ENCODE results near the gene MYCBP2. TPM values are rescaled to one million over a fixed set of nuclear protein-coding genes. Genes with fewer than 3 reads are reported as not detected.
"Not testable (repeated sequence)": the region's sequence is repeated elsewhere in the genome, so short reads cannot be mapped to it uniquely, and the experiment has no call there.

MYCBP2 gene
- total RNA-seq, 6 experiments from 2014 or later: 52.7 to 66.3 (median 54.9) TPM

- H3K4me1 Mint-ChIP-seq (ENCODE audit: low read depth): no peaks in the 10 kb centered on the region
- no peak for DNase-seq
- H3K9me3 Mint-ChIP-seq: no peaks in the 10 kb centered on the region
- H3K27me3 Mint-ChIP-seq (ENCODE audit: insufficient read depth): no peaks in the 10 kb centered on the region
- peaks cover 8% of the 10 kb centered on the region; the same call in 1 of the 2 replicates for H3K36me3 Mint-ChIP-seq (ENCODE audit: low read depth)
- no peak for TF ChIP-seq CTCF (IDR thresholded peaks at IDR 0.05)
- H3K4me3 Mint-ChIP-seq: no peak overlapping the region
- no peak overlapping the region for H3K27ac Mint-ChIP-seq
Measured at GRCh38 chr13:77265336-77265735, 61.6 kb downstream of the MYCBP2 start.

GRCh38 chr13:77262198-77262597 lies 64.7 kb downstream of the MYCBP2 start:
- no peak overlapping the region for H3K27ac Mint-ChIP-seq
- H3K4me1 Mint-ChIP-seq (ENCODE audit: low read depth): no peaks in the 10 kb centered on the region
- DNase-seq: no peak
- TF ChIP-seq CTCF (IDR thresholded peaks at IDR 0.05): no peak
- no peaks in the 10 kb centered on the region for H3K27me3 Mint-ChIP-seq (ENCODE audit: insufficient read depth)
- H3K36me3 Mint-ChIP-seq (ENCODE audit: low read depth): peaks cover 12% of the 10 kb centered on the region; the same call in 1 of the 2 replicates
- H3K4me3 Mint-ChIP-seq: no peak overlapping the region
- no peaks in the 10 kb centered on the region for H3K9me3 Mint-ChIP-seq

GRCh38 chr13:77250975-77251374 lies 75.9 kb downstream of the MYCBP2 start:
- DNase-seq: no peak
- TF ChIP-seq CTCF (IDR thresholded peaks at IDR 0.05): no peak
- H3K4me3 Mint-ChIP-seq: no peak overlapping the region
- no peak overlapping the region for H3K27ac Mint-ChIP-seq
- no peaks in the 10 kb centered on the region for H3K4me1 Mint-ChIP-seq (ENCODE audit: low read depth)
- no peaks in the 10 kb centered on the region for H3K9me3 Mint-ChIP-seq
- H3K36me3 Mint-ChIP-seq (ENCODE audit: low read depth): peaks cover 20% of the 10 kb centered on the region
- no peaks in the 10 kb centered on the region for H3K27me3 Mint-ChIP-seq (ENCODE audit: insufficient read depth)

GRCh38 chr13:77245224-77245623 lies 81.7 kb downstream of the MYCBP2 start:
- H3K4me3 Mint-ChIP-seq; H3K27ac Mint-ChIP-seq; H3K9me3 Mint-ChIP-seq; H3K27me3 Mint-ChIP-seq (ENCODE audit: insufficient read depth); DNase-seq; H3K4me1 Mint-ChIP-seq (ENCODE audit: low read depth): not testable (repeated sequence)
- H3K36me3 Mint-ChIP-seq (ENCODE audit: low read depth): peaks cover 24% of the 10 kb centered on the region

GRCh38 chr13:77239312-77239711 lies 87.6 kb downstream of the MYCBP2 start:
- H3K36me3 Mint-ChIP-seq (ENCODE audit: low read depth): no peaks in the 10 kb centered on the region
- DNase-seq: no peak
- no peak overlapping the region for H3K4me3 Mint-ChIP-seq
- no peak for TF ChIP-seq CTCF (IDR thresholded peaks at IDR 0.05)
- no peaks in the 10 kb centered on the region for H3K27me3 Mint-ChIP-seq (ENCODE audit: insufficient read depth)
- no peaks in the 10 kb centered on the region for H3K4me1 Mint-ChIP-seq (ENCODE audit: low read depth)
- no peak overlapping the region for H3K27ac Mint-ChIP-seq
- H3K9me3 Mint-ChIP-seq: no peaks in the 10 kb centered on the region

GRCh38 chr13:77235456-77236022 lies 91.4 kb downstream of the MYCBP2 start:
- DNase-seq: no peak
- H3K27ac Mint-ChIP-seq: no peak overlapping the region; the same call in 1 of the 2 replicates
- H3K4me3 Mint-ChIP-seq: no peak overlapping the region
- no peaks in the 10 kb centered on the region for H3K9me3 Mint-ChIP-seq
- H3K27me3 Mint-ChIP-seq (ENCODE audit: insufficient read depth): no peaks in the 10 kb centered on the region
- no peak for TF ChIP-seq CTCF (IDR thresholded peaks at IDR 0.05)
- no peaks in the 10 kb centered on the region for H3K4me1 Mint-ChIP-seq (ENCODE audit: low read depth)
- peaks cover 5% of the 10 kb centered on the region; the same call in 1 of the 2 replicates for H3K36me3 Mint-ChIP-seq (ENCODE audit: low read depth)
